Prostate gland (tissue), 2 donors: ENCODE results near the gene KCNMB1.

Experiments
- POLR2A ChIP-seq: fragments of 450-650 bp; IDR thresholded peaks from one replicate; pipeline ENCODE4 v1.6.1; 2016; ENCODE audit warnings: antibody characterized with exemption, mild to moderate bottlenecking
- POLR2AphosphoS5 ChIP-seq: sonication (generic); formaldehyde crosslinking; IDR thresholded peaks from one replicate; pipeline ENCODE4 v1.6.1; 2017; ENCODE audit warnings: antibody characterized with exemption
- TF ChIP-seq, protein P1 (sequence below), 4 experiments: fragments of 200-600 bp in 2 of 4; fragments of 450-650 bp in 2 of 4; sonication (generic) in 2 of 4; IDR thresholded peaks; 1 replicate in 3 of 4; 2 replicates in 1 of 4; pipeline ENCODE4 v1.5.1; 2016 to 2019; ENCODE audit warnings: antibody characterized with exemption in 4 of 4, mild to moderate bottlenecking in 2 of 4, moderate library complexity in 2 of 4

DNA sequence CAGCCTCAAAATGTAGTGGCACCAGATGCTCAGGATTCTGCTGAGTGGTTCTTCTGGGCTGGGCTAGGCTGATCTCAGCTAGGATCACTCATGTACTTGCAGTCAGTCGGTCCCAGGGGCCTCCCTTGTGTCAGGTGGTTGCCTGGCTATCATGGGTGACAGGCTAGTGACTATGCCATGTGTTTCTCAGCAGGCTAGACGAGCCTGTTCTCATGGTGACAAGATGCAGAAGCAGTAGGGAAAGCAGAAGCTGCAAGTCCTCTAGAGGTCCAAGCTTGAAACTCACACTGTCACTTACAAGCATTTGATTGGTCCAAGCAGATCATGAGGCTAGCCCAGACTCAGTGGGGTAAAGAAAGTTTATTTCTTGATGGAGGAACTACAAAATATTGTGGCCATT, 15.2 kb upstream of the KCNMB1 start:
- TF ChIP-seq, protein P1, sequence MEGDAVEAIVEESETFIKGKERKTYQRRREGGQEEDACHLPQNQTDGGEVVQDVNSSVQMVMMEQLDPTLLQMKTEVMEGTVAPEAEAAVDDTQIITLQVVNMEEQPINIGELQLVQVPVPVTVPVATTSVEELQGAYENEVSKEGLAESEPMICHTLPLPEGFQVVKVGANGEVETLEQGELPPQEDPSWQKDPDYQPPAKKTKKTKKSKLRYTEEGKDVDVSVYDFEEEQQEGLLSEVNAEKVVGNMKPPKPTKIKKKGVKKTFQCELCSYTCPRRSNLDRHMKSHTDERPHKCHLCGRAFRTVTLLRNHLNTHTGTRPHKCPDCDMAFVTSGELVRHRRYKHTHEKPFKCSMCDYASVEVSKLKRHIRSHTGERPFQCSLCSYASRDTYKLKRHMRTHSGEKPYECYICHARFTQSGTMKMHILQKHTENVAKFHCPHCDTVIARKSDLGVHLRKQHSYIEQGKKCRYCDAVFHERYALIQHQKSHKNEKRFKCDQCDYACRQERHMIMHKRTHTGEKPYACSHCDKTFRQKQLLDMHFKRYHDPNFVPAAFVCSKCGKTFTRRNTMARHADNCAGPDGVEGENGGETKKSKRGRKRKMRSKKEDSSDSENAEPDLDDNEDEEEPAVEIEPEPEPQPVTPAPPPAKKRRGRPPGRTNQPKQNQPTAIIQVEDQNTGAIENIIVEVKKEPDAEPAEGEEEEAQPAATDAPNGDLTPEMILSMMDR (IDR thresholded peaks at IDR 0.05) = no peak
- TF ChIP-seq POLR2A (no peak), POLR2AphosphoS5 (no peak)
